HT-29 (cell line): Measurements from ENCODE around the gene CLOCK. TPM values are rescaled to one million over a fixed set of nuclear protein-coding genes. Genes with fewer than 3 reads are reported as not detected.
A peak's percentile ranks its signal among the peaks of the same experiment; 100 is the strongest.

Experiments used
- DNase-seq: peaks from one replicate; pipeline ENCODE4 v3.0.0-alpha.2; 2015; ENCODE audit warnings: low spot score
- small RNA-seq: library from RNA; depleted of rRNA; stranded (forward); fragments of <200 nt; gene quantifications from one replicate; pipeline ENCODE3, GENCODE V24; 2014
- total RNA-seq: library from RNA; depleted of rRNA; stranded (reverse); fragments of >200 nt; shearing (Covaris generic); gene quantifications from 2 replicates; pipeline ENCODE4 v1.2.3, GENCODE V29; 2014; rRNA removed

CLOCK gene
- total RNA-seq, 1 experiment from 2014 or later: 9.5 TPM

DNA sequence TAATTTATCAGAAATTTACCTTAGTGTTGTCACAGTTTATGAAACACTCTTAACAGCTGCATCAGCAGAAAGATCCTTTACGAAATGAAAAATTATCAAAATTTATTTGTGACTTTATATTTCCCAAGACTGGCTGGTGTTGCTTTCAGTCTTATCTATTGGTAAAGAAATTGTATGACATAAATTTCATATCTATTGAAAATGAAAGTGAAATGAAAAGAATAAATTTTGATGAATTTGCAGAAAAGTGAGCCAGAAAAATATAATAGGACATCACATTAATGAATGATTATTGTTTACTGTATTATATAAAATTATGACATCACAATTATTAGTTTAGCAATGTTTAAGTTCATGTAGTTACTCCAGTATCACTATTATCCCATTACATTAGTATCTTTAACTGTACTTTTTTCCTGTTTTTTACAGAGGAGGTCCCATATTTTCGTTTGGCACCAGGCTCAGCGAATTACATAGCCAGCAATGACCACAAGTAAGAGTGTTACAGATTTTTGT, 164.2 kb downstream of the CLOCK start:
- DNase-seq: no peak

DNA sequence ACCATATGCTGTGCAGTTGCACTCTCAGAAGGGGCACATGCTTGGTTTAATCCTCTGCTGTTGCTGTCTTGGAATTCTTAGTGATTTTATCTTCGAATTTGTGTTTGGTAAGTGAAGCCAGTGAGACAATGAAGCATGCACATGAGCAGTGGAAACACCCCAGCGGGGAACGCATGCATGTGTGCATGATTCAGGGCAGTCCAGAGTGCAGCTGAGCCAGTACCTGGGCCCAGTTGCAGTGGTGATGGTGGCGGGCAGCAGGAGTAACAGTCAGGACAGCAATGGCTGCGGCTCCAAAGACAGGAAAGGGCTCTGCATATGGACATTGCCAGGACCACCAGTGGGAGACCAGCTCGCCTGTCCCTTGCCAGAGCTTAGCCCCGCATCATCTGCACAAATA, 165.2 kb downstream of the CLOCK start:
- DNase-seq: no peak

DNA sequence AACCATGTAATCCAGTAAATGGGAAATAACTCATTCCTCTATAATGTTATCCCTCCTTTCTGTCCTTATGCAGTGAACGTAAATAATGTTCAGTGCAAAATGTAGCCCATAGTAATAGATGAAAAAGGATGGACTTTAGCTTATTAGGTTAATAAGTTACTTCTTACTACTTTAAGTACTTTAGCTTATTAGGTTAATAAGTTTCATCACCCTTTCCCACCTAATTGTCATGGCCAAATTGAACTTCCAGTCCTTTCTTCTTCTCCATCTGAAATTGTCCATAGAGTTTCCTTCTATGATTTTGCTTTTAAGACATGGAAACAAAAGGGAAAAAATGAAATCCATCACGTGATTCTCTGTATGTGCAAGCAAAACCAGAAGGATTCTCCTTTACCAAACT, 166.1 kb downstream of the CLOCK start:
- no peak for DNase-seq

DNA sequence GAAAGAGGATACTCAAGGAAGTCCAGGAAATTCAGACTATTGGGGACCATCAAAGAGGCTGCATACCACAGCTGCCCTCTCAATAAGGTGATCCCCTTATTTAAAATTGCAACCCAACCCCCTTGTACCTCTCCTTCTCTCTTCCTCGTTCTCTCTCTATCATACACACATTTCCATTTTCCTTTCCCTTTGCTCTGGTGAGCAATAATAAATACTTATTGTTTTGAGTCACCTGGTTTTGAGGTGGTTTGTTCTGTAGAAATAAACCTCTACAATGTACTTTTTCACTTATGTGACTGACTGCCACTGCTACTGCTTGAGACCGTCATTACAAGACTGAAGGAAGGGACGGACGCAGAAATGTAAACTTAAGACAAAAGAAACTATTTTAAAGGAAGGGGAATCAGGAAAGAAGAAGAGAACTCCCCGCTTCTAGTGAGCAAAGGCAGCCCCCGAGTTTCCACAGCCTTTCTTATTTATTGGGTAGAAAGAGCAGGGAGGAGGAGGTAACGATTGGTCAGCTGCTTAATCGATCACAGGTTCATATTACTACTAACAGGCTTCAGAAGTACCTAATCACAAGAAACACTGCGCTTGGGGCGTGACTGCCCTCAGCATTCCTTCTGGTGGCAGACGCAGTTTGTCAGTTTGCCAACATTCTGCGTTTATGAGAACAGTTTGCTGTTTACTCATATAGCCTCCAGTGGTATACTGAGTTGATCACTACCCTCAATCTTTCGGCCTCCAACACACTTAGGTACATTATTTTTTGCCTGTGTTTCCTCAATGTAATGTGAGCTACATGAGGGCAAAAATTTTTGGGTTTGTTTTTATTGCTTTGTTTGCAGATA, 167.9 kb downstream of the CLOCK start:
- peak; percentile 77 for DNase-seq

Small RNA genes within 50 kb of the gene (small RNA-seq; reads per million reads assigned to genes)
- not detected for gene RF00019

Other genes with a start within 250 kb of the CLOCK start
- gene SRD5A3, start 200.7 kb downstream of the CLOCK start, total RNA-seq: 3.8 and 3.9 TPM in 2 replicates
- 125 and 162 TPM in 2 replicates for gene TMEM165, start 151.0 kb downstream of the CLOCK start, total RNA-seq
- not detected in 2 replicates for gene PDCL2, start 45.3 kb upstream of the CLOCK start, total RNA-seq
- gene NMU, start 89.4 kb upstream of the CLOCK start, total RNA-seq: 2.4 and 8.6 TPM in 2 replicates